PC-9 (cell line): Measurements from ENCODE around the gene COL11A2. TPM values are rescaled to one million over a fixed set of nuclear protein-coding genes. Genes with fewer than 3 reads are reported as not detected.

Experiments
- BruUV-seq: library from RNA; stranded (reverse); fragments of 400-500 nt; replicated peaks from 2 replicates; lab custom pipeline; 2021; lab: Mats Ljungman, UMichigan
- CTCF ChIA-PET: fragments of 300-600 bp; sonication (Branson Sonifier 250); formaldehyde crosslinking; loops from one replicate; lab custom pipeline; 2022; ENCODE audit warnings: antibody characterized with exemption; lab: Charles Lee
- POLR2A ChIA-PET: fragments of 300-600 bp; sonication (Branson Sonifier 250); formaldehyde crosslinking; loops from one replicate; lab custom pipeline; 2022; ENCODE audit warnings: antibody characterized with exemption; ENCODE audit not compliant: unreplicated experiment; lab: Charles Lee
- DNase-seq, 2 experiments: peaks; one replicate each; pipeline versions ENCODE4 v3.0.0 to v3.0.0-alpha.2; 2015 to 2022; ENCODE audit warnings: mixed read lengths in 1 of 2
- H2AFZ ChIP-seq: fragments of 200-600 bp; sonication (generic); 2 replicates; pipeline ENCODE4 v1.8.1; 2017; ENCODE audit warnings: antibody characterized with exemption
- H3F3A ChIP-seq: fragments of 200-600 bp; sonication (generic); 2 replicates; pipeline ENCODE4 v1.8.1; 2017; ENCODE audit warnings: antibody characterized with exemption, mild to moderate bottlenecking, low read depth; ENCODE audit not compliant: insufficient read depth
- H3K27ac ChIP-seq: fragments of 200-600 bp; sonication (generic); 2 replicates; pipeline ENCODE4 v1.6.1; 2016; ENCODE audit warnings: mixed run types
- H3K27me3 ChIP-seq: fragments of 200-600 bp; sonication (generic); 2 replicates; pipeline ENCODE4 v1.6.1; 2016; ENCODE audit warnings: low read depth, mixed run types; ENCODE audit not compliant: insufficient read depth
- H3K36me3 ChIP-seq: fragments of 200-600 bp; sonication (generic); 2 replicates; pipeline ENCODE4 v1.6.1; 2016; ENCODE audit warnings: low read depth, mixed run types
- H3K4me1 ChIP-seq: fragments of 200-600 bp; sonication (generic); replicated peaks from 2 replicates; pipeline ENCODE4 v1.6.1; 2016; ENCODE audit warnings: mixed run types; ENCODE audit not compliant: insufficient read depth
- H3K4me2 ChIP-seq: fragments of 200-600 bp; sonication (generic); 2 replicates; pipeline ENCODE4 v1.6.1; 2017; ENCODE audit warnings: mixed run types
- H3K4me3 ChIP-seq: fragments of 200-600 bp; sonication (generic); 2 replicates; pipeline ENCODE4 v1.6.1; 2016; ENCODE audit warnings: mixed run types
- H3K79me2 ChIP-seq: fragments of 200-600 bp; sonication (generic); 2 replicates; pipeline ENCODE4 v1.6.1; 2017; ENCODE audit warnings: low read depth, mixed run types
- H3K9me2 ChIP-seq: fragments of 200-600 bp; sonication (generic); 2 replicates; pipeline ENCODE4 v1.8.1; 2017; ENCODE audit warnings: mild to moderate bottlenecking; ENCODE audit not compliant: insufficient read depth
- H3K9me3 ChIP-seq: fragments of 200-600 bp; sonication (generic); 2 replicates; pipeline ENCODE4 v1.8.1; 2016; ENCODE audit warnings: low read depth; ENCODE audit not compliant: insufficient read depth
- H4K20me1 ChIP-seq: fragments of 200-600 bp; sonication (generic); 2 replicates; pipeline ENCODE4 v1.8.1; 2017; ENCODE audit not compliant: insufficient read depth
- CTCF ChIP-seq: fragments of 200-600 bp; sonication (generic); conservative IDR thresholded peaks from 2 replicates; pipeline ENCODE4 v1.6.1; 2017; ENCODE audit warnings: mixed run types, antibody characterized with exemption, mild to moderate bottlenecking, moderate library complexity
- EZH2 ChIP-seq: fragments of 200-600 bp; sonication (generic); IDR thresholded peaks from 2 replicates; pipeline ENCODE4 v1.8.0; 2017; ENCODE audit warnings: antibody characterized with exemption, low read depth
- intact Hi-C: fragments of 100-400 bp; cut with micrococcal nuclease; formaldehyde crosslinking; loops from one replicate; pipeline ENCODE4 v1.10.0; 2022; ENCODE audit not compliant: unreplicated experiment
- total RNA-seq: library from RNA; stranded (reverse); gene quantifications from 2 replicates; pipeline ENCODE4 v1.2.3, GENCODE V29; 2021

The COL11A2 gene
- total RNA-seq, 1 experiment from 2014 or later: 2.2 TPM

- Histone ChIP-seq H3K4me3 (no peak overlapping the region), H3F3A (no peaks in the 10 kb centered on the region), H3K79me2 (no peaks in the 10 kb centered on the region), H2AFZ (no peak overlapping the region), H4K20me1 (no peaks in the 10 kb centered on the region), H3K4me1 (no peaks in the 10 kb centered on the region), H3K4me2 (no peak overlapping the region), H3K27me3 (peaks cover 65% of the 10 kb centered on the region), H3K9me3 (no peaks in the 10 kb centered on the region; the same call in 1 of the 2 replicates), H3K9me2 (no peaks in the 10 kb centered on the region), H3K27ac (no peak overlapping the region), H3K36me3 (no peaks in the 10 kb centered on the region)
- ChIA-PET POLR2A (no interaction called here), CTCF (interaction anchor here (0.6 to 1.4 kb wide), 4 partner anchors 8 to 618 kb away, joined by 3 to 4 read pairs (median 4); no protein-coding TSS in a partner anchor)
- DNase-seq: peak; percentile 8 to 42
- intact Hi-C loops: loop anchor here (2.0 kb wide), 1 partner anchor 125 kb away; no protein-coding TSS in a partner anchor
- BruUV-seq: no TSS peak
- TF ChIP-seq CTCF (peak; percentile 75), EZH2 (no peak)
Observed at GRCh38 chr6:33123732-33124524, 68.3 kb downstream of the COL11A2 start.

GRCh38 chr6:33123181-33123580, 69.1 kb downstream of the COL11A2 start:
- Histone ChIP-seq H3K27ac (no peak overlapping the region), H3K27me3 (peaks cover 58% of the 10 kb centered on the region), H3K36me3 (no peaks in the 10 kb centered on the region), H3K4me1 (no peaks in the 10 kb centered on the region), H3K4me3 (no peak overlapping the region), H3F3A (no peaks in the 10 kb centered on the region), H3K4me2 (no peak overlapping the region), H3K79me2 (no peaks in the 10 kb centered on the region), H3K9me2 (no peaks in the 10 kb centered on the region), H4K20me1 (no peaks in the 10 kb centered on the region), H2AFZ (no peak overlapping the region), H3K9me3 (no peaks in the 10 kb centered on the region; the same call in 1 of the 2 replicates)
- intact Hi-C loops: loop anchor here (2.0 kb wide), 1 partner anchor 126 kb away; no protein-coding TSS in a partner anchor
- DNase-seq: no peak
- POLR2A ChIA-PET: no interaction called here
- BruUV-seq: no TSS peak
- CTCF ChIA-PET: no interaction called here
- no peak for TF ChIP-seq EZH2
- no peak for TF ChIP-seq CTCF

GRCh38 chr6:33120001-33120400, 72.3 kb downstream of the COL11A2 start:
- no peak overlapping the region for H3K27ac ChIP-seq
- no peaks in the 10 kb centered on the region for H3K36me3 ChIP-seq
- no peaks in the 10 kb centered on the region for H3K9me2 ChIP-seq
- intact Hi-C loops: no loop called here
- no peak overlapping the region for H3K4me3 ChIP-seq
- H3K4me1 ChIP-seq: no peaks in the 10 kb centered on the region
- H3K79me2 ChIP-seq: no peaks in the 10 kb centered on the region
- H3K9me3 ChIP-seq: no peaks in the 10 kb centered on the region; the same call in 1 of the 2 replicates
- peaks cover 70% of the 10 kb centered on the region for H3K27me3 ChIP-seq
- no peak for TF ChIP-seq CTCF
- no peak for TF ChIP-seq EZH2
- no TSS peak for BruUV-seq
- H3K4me2 ChIP-seq: no peak overlapping the region
- no peaks in the 10 kb centered on the region for H4K20me1 ChIP-seq
- ChIA-PET CTCF (no interaction called here), POLR2A (no interaction called here)
- H2AFZ ChIP-seq: no peak overlapping the region
- H3F3A ChIP-seq: no peaks in the 10 kb centered on the region
- no peak for DNase-seq
